GM21619 (cell line): Measurements from ENCODE around the gene LRCH1.
"Not testable (repeated sequence)": the region's sequence is repeated elsewhere in the genome, so short reads cannot be mapped to it uniquely, and the experiment has no call there.

ENCODE experiments used
- ATAC-seq: cut with Tn5 transposase; IDR thresholded peaks from one replicate; pipeline ENCODE4 v1.9.1; 2021; ENCODE audit not compliant: unreplicated experiment

Gene LRCH1

GRCh38 chr13:46552889-46553520, at the start of gene LRCH1:
Gene LRCH1 (plus strand): TSS chr13:46553170. CDS start chr13:46553397, 227 bp downstream.
- ATAC-seq: peak; percentile 61

GRCh38 chr13:46504036-46504435, 48.9 kb upstream of the LRCH1 start:
- no peak for ATAC-seq

- ATAC-seq: no peak
These were observed 45.0 kb upstream of the LRCH1 start for GRCh38 chr13:46507981-46508380.

GRCh38 chr13:46509981-46510380, 43.0 kb upstream of the LRCH1 start:
- ATAC-seq: no peak

- ATAC-seq: no peak
These were observed 37.2 kb upstream of the LRCH1 start for GRCh38 chr13:46515803-46516202.

GRCh38 chr13:46516599-46517338, 36.2 kb upstream of the LRCH1 start:
- no peak for ATAC-seq

- not testable (repeated sequence) for ATAC-seq
These were observed 35.2 kb upstream of the LRCH1 start for GRCh38 chr13:46517748-46518147.

- ATAC-seq: no peak
These were observed 33.8 kb upstream of the LRCH1 start for GRCh38 chr13:46519182-46519581.

- no peak for ATAC-seq
These were observed 32.8 kb upstream of the LRCH1 start for GRCh38 chr13:46520166-46520565.

- ATAC-seq: no peak
These were observed 31.5 kb upstream of the LRCH1 start for GRCh38 chr13:46521486-46521885.

- no peak for ATAC-seq
These were observed 30.8 kb upstream of the LRCH1 start for GRCh38 chr13:46521921-46522747.

- no peak for ATAC-seq
These were observed 30.3 kb upstream of the LRCH1 start for GRCh38 chr13:46522748-46523030.

- no peak for ATAC-seq
These were observed 28.8 kb upstream of the LRCH1 start for GRCh38 chr13:46523972-46524752.

- ATAC-seq: no peak
These were observed 26.8 kb upstream of the LRCH1 start for GRCh38 chr13:46526100-46526735.

GRCh38 chr13:46526740-46527139, 26.2 kb upstream of the LRCH1 start:
- ATAC-seq: no peak

GRCh38 chr13:46527237-46527636, 25.7 kb upstream of the LRCH1 start:
- ATAC-seq: no peak

GRCh38 chr13:46529216-46529919, 23.6 kb upstream of the LRCH1 start:
- no peak for ATAC-seq

GRCh38 chr13:46530084-46530935, 22.7 kb upstream of the LRCH1 start:
- no peak for ATAC-seq

- ATAC-seq: peak; percentile 52
These were observed 21.0 kb upstream of the LRCH1 start for GRCh38 chr13:46531953-46532352.
